ENCODE measurements around the gene MAML2.

- no peak for TF ChIP-seq TAF1 (IDR thresholded peaks at IDR 0.05; ENCODE audit: borderline replicate concordance, low read depth, low read length)
- no peak for TF ChIP-seq POLR2A (IDR thresholded peaks at IDR 0.05; ENCODE audit: low read depth, low read length)
- no peak for TF ChIP-seq POLR2AphosphoS5 (IDR thresholded peaks at IDR 0.05; ENCODE audit: low read depth, low read length)
Observed at GRCh38 chr11:96234866-96235441, 108.0 kb downstream of the MAML2 start.

Measured in GM12892 (cell line).